H1 (cell line): Measurements from ENCODE around the gene CYP27B1.

Experiments used
- POLR2A ChIP-seq, 2 experiments: IDR thresholded peaks; 1 replicate in 1 of 2; 2 replicates in 1 of 2; pipeline ENCODE4 v1.6.1; 2011; ENCODE audit warnings: low read depth in 2 of 2, low read length in 2 of 2, mild to moderate bottlenecking in 2 of 2; ENCODE audit errors: control extremely low read depth in 1 of 2
- POU5F1 ChIP-seq: IDR thresholded peaks from 2 replicates; pipeline ENCODE4 v1.6.1; 2011; ENCODE audit warnings: low read depth, mild to moderate bottlenecking, low read length, moderate library complexity
- RAD21 ChIP-seq, 2 experiments: IDR thresholded peaks in 1 of 2; conservative IDR thresholded peaks in 1 of 2; 2 replicates each; pipeline ENCODE4 v1.6.1; 2011; ENCODE audit warnings: low read depth in 2 of 2, low read length in 2 of 2, improper control_type of control experiment in 1 of 2, inconsistent platforms in 1 of 2, mild to moderate bottlenecking in 1 of 2, moderate library complexity in 1 of 2
- SP1 ChIP-seq: IDR thresholded peaks from 2 replicates; pipeline ENCODE4 v1.6.1; 2011; ENCODE audit warnings: low read depth, low read length
- TAF1 ChIP-seq: IDR thresholded peaks from 2 replicates; pipeline ENCODE4 v1.6.1; 2011; ENCODE audit warnings: mild to moderate bottlenecking, low read depth, low read length

- TF ChIP-seq POU5F1 (no peak), SP1 (no peak), POLR2A (IDR thresholded peaks at IDR 0.05; ENCODE audit: control extremely low read depth in 1 of 2, low read depth in 2 of 2, low read length in 2 of 2) (no peak), RAD21 (IDR thresholded peaks at IDR 0.05 in 1 of 2, conservative IDR thresholded peaks at IDR 0.05 in 1 of 2; ENCODE audit: low read depth in 2 of 2, low read length in 2 of 2) (no peak), TAF1 (no peak)
Observed at GRCh38 chr12:57761391-57761998, 5.4 kb downstream of the CYP27B1 start.
